HepG2 (cell line): ENCODE results near the gene MPZL3. TPM values are rescaled to one million over a fixed set of nuclear protein-coding genes. Genes with fewer than 3 reads are reported as not detected.

Experiments
- ATAC-seq: fragments of 200-7000 bp; cut with Tn5 transposase; 3 replicates; pipeline ENCODE4 v1.9.1; 2020; ENCODE audit warnings: mild to moderate bottlenecking, moderate library complexity
- Bru-seq: library from RNA; stranded (reverse); fragments of 400-500 nt; gene quantifications from one replicate; lab custom pipeline; 2021; lab: Mats Ljungman, UMichigan
- BruChase-seq, 2 experiments: library from RNA; stranded (reverse); fragments of 400-500 nt; gene quantifications; one replicate each; lab custom pipeline; 2021; lab: Mats Ljungman, UMichigan
- BruUV-seq: library from RNA; stranded (reverse); fragments of 400-500 nt; replicated peaks from 2 replicates; lab custom pipeline; 2021; lab: Mats Ljungman, UMichigan
- CTCF ChIA-PET: fragments of 300-600 bp; formaldehyde crosslinking; extraction: SDS; loops from one replicate; lab custom pipeline; 2021; ENCODE audit warnings: low total read pairs, inconsistent platforms, low intra/inter-chr PET ratio; lab: Yijun Ruan, JAX
- POLR2A ChIA-PET: fragments of 350-600 bp; sonication (Branson Sonifier 250); formaldehyde crosslinking; loops from one replicate; lab custom pipeline; 2020; ENCODE audit warnings: antibody characterized with exemption, inconsistent platforms; lab: Yijun Ruan, JAX
- DNase-seq: peaks from one replicate; pipeline ENCODE4 v3.0.0-alpha.2; 2015; ENCODE audit warnings: low spot score
- FAIRE-seq: peaks from 3 replicates; lab custom pipeline; 2011; peaks lifted over from hg19 to GRCh38; lab: Jason Lieb, UNC
- H2AFZ ChIP-seq: one replicate; pipeline ENCODE4 v1.6.1; 2011; ENCODE audit warnings: low read length, inconsistent platforms
- H3K27ac ChIP-seq: fragments of 300-600 bp; 3 replicates; pipeline ENCODE4 v1.8.0; 2011; ENCODE audit warnings: mixed run types, mild to moderate bottlenecking, mixed read lengths, low read length, inconsistent platforms; ENCODE audit not compliant: insufficient read depth; ENCODE audit errors: extremely low read length
- H3K27me3 ChIP-seq, 2 experiments: fragments of 200-600 bp in 1 of 2; 2 replicates in 1 of 2; 3 replicates in 1 of 2; pipeline versions ENCODE4 v1.6.0 to v1.8.0; 2011; ENCODE audit warnings: low read length in 2 of 2, mild to moderate bottlenecking in 2 of 2, moderate library complexity in 2 of 2, inconsistent platforms in 1 of 2; ENCODE audit not compliant: insufficient read depth in 2 of 2, control insufficient read depth in 1 of 2
- H3K36me3 ChIP-seq, 2 experiments: fragments of 200-600 bp in 1 of 2; replicated peaks in 1 of 2; 2 replicates in 1 of 2; 3 replicates in 1 of 2; pipeline versions ENCODE4 v1.5.1 to v1.8.0; 2011; ENCODE audit warnings: low read length in 2 of 2, inconsistent platforms in 1 of 2; ENCODE audit not compliant: insufficient read depth in 2 of 2, control insufficient read depth in 1 of 2
- H3K4me1 ChIP-seq: 2 replicates; pipeline ENCODE4 v1.5.1; 2012; ENCODE audit warnings: low read length, inconsistent platforms; ENCODE audit not compliant: insufficient read depth
- H3K4me2 ChIP-seq: 2 replicates; pipeline ENCODE4 v1.6.0; 2011; ENCODE audit warnings: low read depth, low read length, inconsistent platforms
- H3K4me3 ChIP-seq, 3 experiments: fragments of 200-600 bp in 1 of 3; sonication (generic), shearing (Covaris generic) in 1 of 3; replicated peaks in 1 of 3; 2 replicates each; pipeline ENCODE4 v1.5.1; 2011 to 2016; ENCODE audit warnings: low read length in 3 of 3, inconsistent platforms in 2 of 3, low read depth in 2 of 3, mild to moderate bottlenecking in 2 of 3, control low read depth in 1 of 3, mixed read lengths in 1 of 3; ENCODE audit not compliant: insufficient read depth in 1 of 3
- H3K79me2 ChIP-seq: one replicate; pipeline ENCODE4 v1.6.1; 2011; ENCODE audit warnings: low read length, inconsistent platforms; ENCODE audit not compliant: insufficient read depth
- H3K9ac ChIP-seq: 2 replicates; pipeline ENCODE4 v1.6.0; 2011; ENCODE audit warnings: mild to moderate bottlenecking, low read depth, low read length, inconsistent platforms; ENCODE audit not compliant: insufficient read depth
- H3K9me3 ChIP-seq: 2 replicates; pipeline ENCODE4 v1.5.1; 2012; ENCODE audit warnings: mild to moderate bottlenecking, low read length
- H4K20me1 ChIP-seq: 2 replicates; pipeline ENCODE4 v1.6.0; 2011; ENCODE audit warnings: inconsistent platforms, mild to moderate bottlenecking, low read length, moderate library complexity; ENCODE audit not compliant: insufficient read depth
- JUN ChIP-seq: sonication (generic); formaldehyde crosslinking; IDR thresholded peaks from 2 replicates; pipeline ENCODE4 v1.4.0; 2020; ENCODE audit warnings: mild to moderate bottlenecking, missing genetic modification reagents
- KDM3A ChIP-seq: IDR thresholded peaks from 2 replicates; pipeline ENCODE4 v1.6.1; 2018; ENCODE audit warnings: low read depth, missing compliant biosample characterization
- NR2F2 ChIP-seq: IDR thresholded peaks from 2 replicates; pipeline ENCODE4 v1.6.1; 2012; ENCODE audit warnings: low read depth, inconsistent platforms, borderline replicate concordance
- TFAP4 ChIP-seq: sonication (generic); IDR thresholded peaks from 2 replicates; pipeline ENCODE4 v1.6.1; 2016; ENCODE audit warnings: low read depth, borderline replicate concordance
- TFE3 ChIP-seq: IDR thresholded peaks from 2 replicates; pipeline ENCODE4 v1.6.1; 2016
- THAP9 ChIP-seq: sonication (generic); formaldehyde crosslinking; IDR thresholded peaks from 2 replicates; pipeline ENCODE4; 2020; ENCODE audit warnings: missing genetic modification reagents, mild to moderate bottlenecking, borderline replicate concordance
- ZBTB39 ChIP-seq: sonication (generic); formaldehyde crosslinking; IDR thresholded peaks from 2 replicates; pipeline ENCODE4 v1.5.0; 2020; ENCODE audit warnings: missing genetic modification reagents
- ZNF496 ChIP-seq: sonication (generic); formaldehyde crosslinking; IDR thresholded peaks from 2 replicates; pipeline ENCODE4 v1.8.1; 2023; ENCODE audit warnings: mild to moderate bottlenecking, moderate library complexity, missing genetic modification reagents; ENCODE audit not compliant: insufficient replicate concordance
- WGBS: methylation state at CpG from one replicate; pipeline ENCODE4 v1.1.6; 2017; ENCODE audit warnings: low lambda C conversion rate; 5-methylcytosine and 5-hydroxymethylcytosine counted together
- in situ Hi-C: cut with HindIII; loops from 2 replicates; pipeline ENCODE4 v1.10.0; 2017; ENCODE audit warnings: low pct_unique_long_range_greater_than_20kb; ENCODE audit not compliant: extremely low pct_ligation_motif_present
- intact Hi-C: fragments of 100-400 bp; cut with micrococcal nuclease; formaldehyde crosslinking; loops from one replicate; pipeline ENCODE4 v1.10.0; 2022; ENCODE audit not compliant: unreplicated experiment
- long read RNA-seq, 2 experiments: library from RNA in 1 of 2; library from polyadenylated mRNA in 1 of 2; stranded (forward) in 1 of 2; unstranded in 1 of 2; transcript quantifications; one replicate each; pipeline ENCODE4 v2.0.0, GENCODE V29; 2019 to 2022
- polyA minus RNA-seq, 3 experiments: library from RNA; depleted of rRNA, polyadenylated mRNA; stranded (reverse); fragments of >200 nt; gene quantifications; 2 replicates each; pipeline ENCODE4 v1.2.3, GENCODE V29; 2011; ENCODE audit warnings: low replicate concordance in 1 of 3
- polyA plus RNA-seq, 8 experiments: library from polyadenylated mRNA; depleted of rRNA in 3 of 8; stranded (reverse) in 7 of 8; unstranded in 1 of 8; fragments of >200 nt; fragmentation: Illumina TruSeq in 4 of 8; extraction: Trizol in 4 of 8; gene quantifications; 2 replicates each; pipeline versions ENCODE4 v1.2.1 to v1.2.3, GENCODE V29; 2011 to 2016; ENCODE audit warnings: low read depth in 4 of 8, missing spikeins in 1 of 8, mixed read lengths in 1 of 8; ENCODE audit not compliant: insufficient read depth in 1 of 8
- total RNA-seq, 5 experiments: library from RNA; depleted of rRNA; stranded (reverse); fragments of >200 nt; fragmentation: Illumina TruSeq; extraction: Trizol; gene quantifications; 2 replicates each; pipeline ENCODE4 v1.2.3, GENCODE V29; 2016; ENCODE audit warnings: low read depth in 1 of 5

MPZL3 gene
- total RNA-seq (2016; rRNA removed; fragmentation: Illumina TruSeq; extraction: Trizol) (6.6 and 9.3 TPM in 2 replicates), polyA plus RNA-seq (2011; rRNA removed) (4.5 and 5.3 TPM in 2 replicates), polyA minus RNA-seq (2011; rRNA and poly(A)+ RNA removed; ENCODE audit: low replicate concordance) (3.3 and 7.7 TPM in 2 replicates), Bru-seq, nascent RNA (percentile 55 among the genes with signal in this experiment), BruChase-seq, experiment 1, labeled RNA remaining after a 6-hour chase (percentile 68 among the genes with signal in this experiment), BruChase-seq, experiment 2, labeled RNA remaining after a 2-hour chase (percentile 56 among the genes with signal in this experiment)
- total RNA-seq (2016; cell fraction: cytosol; rRNA removed; fragmentation: Illumina TruSeq; extraction: Trizol; ENCODE audit: low read depth), result 0.51 and 0.88 TPM in 2 replicates
- 6.1 and 9.5 TPM in 2 replicates for total RNA-seq (2016; cell fraction: insoluble cytoplasmic fraction; rRNA removed; fragmentation: Illumina TruSeq; extraction: Trizol)
- 3.0 and 3.4 TPM in 2 replicates for total RNA-seq (2016; cell fraction: membrane; rRNA removed; fragmentation: Illumina TruSeq; extraction: Trizol)
- total RNA-seq (2016; cell fraction: nucleus; rRNA removed; fragmentation: Illumina TruSeq; extraction: Trizol), result 7.4 and 9.6 TPM in 2 replicates
- polyA plus RNA-seq (2011; cell fraction: cytosol; rRNA removed), result 3.1 and 4.4 TPM in 2 replicates
- polyA plus RNA-seq (2011; cell fraction: nucleus; rRNA removed), result 2.5 TPM in 2 replicates
- 4.4 and 4.5 TPM in 2 replicates for polyA plus RNA-seq (2012)
- polyA plus RNA-seq (2016; cell fraction: cytosol; fragmentation: Illumina TruSeq; extraction: Trizol; ENCODE audit: low read depth), result 0.26 and 0.48 TPM in 2 replicates
- polyA plus RNA-seq (2016; cell fraction: insoluble cytoplasmic fraction; fragmentation: Illumina TruSeq; extraction: Trizol; ENCODE audit: low read depth), result 3.1 and 3.5 TPM in 2 replicates
- 1.2 TPM in 2 replicates for polyA plus RNA-seq (2016; cell fraction: membrane; fragmentation: Illumina TruSeq; extraction: Trizol; ENCODE audit: low read depth)
- polyA plus RNA-seq (2016; cell fraction: nucleus; fragmentation: Illumina TruSeq; extraction: Trizol; ENCODE audit: insufficient read depth, low read depth), result 8.3 and 8.4 TPM in 2 replicates
- polyA minus RNA-seq (2011; cell fraction: cytosol; rRNA and poly(A)+ RNA removed), result 8.2 and 11.8 TPM in 2 replicates
- 3.5 and 4.4 TPM in 2 replicates for polyA minus RNA-seq (2011; cell fraction: nucleus; rRNA and poly(A)+ RNA removed)
- long read RNA-seq, experiment 1, partial matches to known transcripts, result 0 of 5 reads
- long read RNA-seq, experiment 1, other reads (novel, unspliced or antisense), result 5 of 5 reads
- long read RNA-seq, experiment 2, partial matches to known transcripts, result 0 of 12 reads
- long read RNA-seq, experiment 2, other reads (novel, unspliced or antisense), result 10 of 12 reads

GRCh38 chr11:118251858-118252652, at the start of gene MPZL3:
Gene MPZL3, minus strand, starts transcription at chr11:118252365. Its CDS starts 71 bp downstream, at chr11:118252294.
- ATAC-seq (peak; percentile 94), FAIRE-seq (peak; percentile 89), DNase-seq (peak; percentile 91)
- Histone ChIP-seq H3K27ac (peak within 1 kb of the TSS; percentile 98), H3K79me2 (peaks cover 2% of the 10 kb centered on the region), H3K27me3 (no peaks in the 10 kb centered on the region; a peak in 1 of 5 replicates), H3K36me3 (peaks cover under 1 to 6% of the 10 kb centered on the region in 2 experiments; a peak in 1 of 5 replicates), H3K9ac (peak within 1 kb of the TSS; percentile 91), H3K4me1 (peaks cover 27% of the 10 kb centered on the region), H3K9me3 (no peaks in the 10 kb centered on the region), H3K4me3 (peak within 1 kb of the TSS; percentile 88 to 98 (median 89)), H2AFZ (peak within 1 kb of the TSS; percentile 90), H3K4me2 (peak within 1 kb of the TSS; percentile 71), H4K20me1 (no peaks in the 10 kb centered on the region)
- in situ Hi-C loops (loop anchor here (5.0 kb wide), 1 partner anchor 55 kb away; no protein-coding TSS in a partner anchor), intact Hi-C loops (loop anchor here (1.0 kb wide), 1 partner anchor 40 kb away; no protein-coding TSS in a partner anchor)
- ChIA-PET POLR2A (interaction anchor here (1.2 to 2.8 kb wide), 9 partner anchors 8 to 107 kb away, joined by 3 to 23 read pairs (median 10); partner anchors contain the start of genes MPZL2 and UBE4A), CTCF (no interaction called here)
- BruUV-seq, result TSS peak; percentile 94
- 12% methylated on average over 24 of the region's 33 CpGs for WGBS
- TF ChIP-seq THAP9 (CRISPR knock-in tag) (peak; percentile 86; the same call in 1 of the 2 replicates), KDM3A (CRISPR knock-in tag) (no peak), NR2F2 (peak; percentile 47; the same call in 1 of the 2 replicates), ZNF496 (no peak), ZBTB39 (CRISPR knock-in tag) (0 out of 2 replicates have a peak, but pooled peaks have one; percentile 69), TFAP4 (peak; percentile 53; the same call in 1 of the 2 replicates), TFE3 (0 out of 2 replicates have a peak, but pooled peaks have one; percentile 12), JUN (CRISPR knock-in tag) (no peak)
